ENCODE results near the gene ITSN2.
"Not testable (repeated sequence)": the region's sequence is repeated elsewhere in the genome, so short reads cannot be mapped to it uniquely, and the experiment has no call there.

ITSN2 gene

DNA sequence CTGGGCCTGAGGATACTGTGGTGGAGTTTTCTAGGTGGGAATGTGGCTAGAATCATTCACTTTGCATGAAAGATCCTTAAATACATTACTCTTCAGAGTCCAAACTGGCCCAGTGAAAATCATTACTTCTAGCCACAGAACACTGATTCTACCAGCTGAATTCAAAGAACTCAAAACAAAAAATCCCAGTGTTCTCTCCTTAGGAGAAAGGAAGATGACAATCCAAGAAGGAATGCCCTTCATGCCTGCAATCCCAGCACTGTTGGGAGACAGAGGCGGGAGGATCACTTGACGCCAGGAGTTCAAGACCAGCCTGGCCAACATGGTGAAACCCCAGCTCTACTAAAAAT is 150.3 kb downstream of the ITSN2 start:
- no peak for DNase-seq

DNA sequence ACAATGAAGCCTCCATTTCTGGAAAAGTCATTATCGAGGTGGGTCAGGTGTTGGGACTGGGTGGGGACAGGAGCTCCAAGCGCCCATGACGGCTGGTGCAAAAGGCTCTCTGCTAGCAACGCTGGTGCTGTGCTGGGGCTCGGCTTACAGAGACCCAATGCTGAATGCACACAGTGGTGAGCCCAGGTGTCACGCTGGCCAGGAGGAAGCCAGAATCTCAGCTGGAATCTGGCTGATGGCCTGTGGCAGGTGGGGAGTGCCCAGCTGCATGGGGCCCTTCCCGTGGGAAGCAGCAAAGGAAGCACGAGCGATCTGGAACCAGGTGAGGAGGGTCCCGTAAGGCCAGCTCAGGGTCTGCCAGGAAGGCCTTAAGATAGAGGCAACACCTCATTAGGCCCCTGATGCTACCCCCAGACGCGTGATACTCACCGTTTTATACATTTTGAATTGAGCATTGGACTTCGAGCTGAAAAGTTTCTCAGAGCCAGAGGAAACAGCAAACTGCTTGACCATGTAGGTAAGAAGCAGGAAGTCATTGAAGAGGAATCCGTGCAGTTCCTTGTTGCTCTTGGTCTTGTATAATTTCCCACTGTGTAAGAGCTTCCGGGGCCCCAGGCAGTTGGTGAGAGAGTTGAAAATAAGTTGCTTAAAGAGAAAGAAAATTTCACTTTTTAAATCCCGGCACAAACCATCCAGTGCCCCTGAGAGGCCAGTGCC is 150.8 kb downstream of the ITSN2 start:
- peak in 1 of 2 donors; percentile 4 for DNase-seq

DNA sequence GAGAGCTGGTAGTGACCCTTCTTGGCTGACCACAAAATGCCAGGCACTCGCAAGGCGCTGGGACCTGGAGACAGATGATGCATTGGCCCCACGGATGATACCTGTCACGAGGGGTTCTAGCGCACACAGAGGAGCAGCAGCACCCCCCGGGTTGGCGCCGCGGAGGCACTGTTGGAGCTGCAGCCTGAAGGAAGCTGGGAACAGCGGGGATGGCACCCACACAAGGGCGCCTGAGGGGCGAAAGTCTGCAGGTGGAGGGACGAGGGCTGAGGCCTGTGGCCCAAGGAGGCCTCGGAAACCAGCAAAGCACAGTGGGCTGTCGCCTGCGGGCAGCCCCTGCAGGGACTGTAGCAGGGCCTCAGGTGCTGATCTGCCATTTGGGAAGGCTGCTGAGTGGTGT is 151.8 kb downstream of the ITSN2 start:
- no peak for DNase-seq

DNA sequence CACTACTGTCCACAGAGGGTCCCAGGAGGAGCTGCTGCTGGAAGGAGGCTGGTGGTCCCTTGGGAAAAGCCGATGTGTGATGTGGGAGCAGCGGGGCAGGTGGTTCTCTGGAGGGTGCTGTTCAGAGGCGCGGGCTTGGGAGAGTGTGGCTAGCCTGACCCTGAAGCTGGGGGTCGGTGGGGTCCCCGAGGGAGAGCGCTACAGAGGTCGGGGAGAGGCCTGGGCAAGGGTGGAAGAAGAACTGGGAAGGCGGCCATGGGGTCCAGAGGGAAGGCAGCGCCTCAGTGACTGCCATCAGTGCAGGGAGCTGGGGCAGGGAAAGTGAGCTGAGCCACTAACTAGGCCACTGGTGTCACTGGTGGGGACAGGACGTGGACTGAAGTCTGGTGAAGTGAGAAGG is 153.0 kb downstream of the ITSN2 start:
- no peak for DNase-seq

DNA sequence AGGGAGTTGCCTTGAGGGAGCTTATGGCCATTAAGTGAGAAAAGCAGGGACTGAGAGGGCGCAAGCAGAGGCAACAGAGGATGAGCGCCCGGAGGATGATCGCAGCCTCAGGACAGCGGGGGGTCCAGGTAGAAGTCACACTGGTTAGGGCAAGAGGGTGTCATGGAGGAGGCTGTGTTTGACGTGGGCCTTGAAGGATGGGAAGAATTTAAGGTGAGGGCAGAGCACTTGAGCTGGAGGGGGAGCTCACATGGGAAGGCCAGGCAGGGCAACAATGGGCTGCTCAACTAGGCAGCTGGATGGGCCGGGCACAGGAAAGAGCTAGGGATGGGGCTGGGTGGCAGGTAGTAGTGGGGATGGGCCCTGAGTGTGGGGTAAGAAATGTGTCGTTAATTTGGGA is 153.6 kb downstream of the ITSN2 start:
- no peak for DNase-seq

DNA sequence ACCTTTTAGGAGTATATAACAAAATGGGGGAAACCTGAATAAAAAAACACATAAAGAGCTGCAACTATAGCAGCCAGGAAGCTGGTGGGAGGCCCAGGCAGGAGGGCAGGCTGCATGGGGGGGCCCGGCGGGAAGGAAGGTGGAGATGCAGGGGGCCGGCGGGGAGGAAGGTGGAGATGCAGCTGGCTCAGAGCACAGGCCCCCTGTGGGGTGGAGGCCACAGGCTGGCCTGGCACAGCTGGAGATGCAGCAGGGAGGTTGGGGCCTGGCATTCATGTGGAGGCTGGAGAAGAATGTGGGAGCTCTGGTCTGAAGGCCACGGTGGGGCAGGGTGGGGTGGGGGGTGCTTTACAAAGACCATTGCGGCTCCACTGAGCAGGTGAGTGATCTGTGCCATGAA is 154.1 kb downstream of the ITSN2 start:
- no peak for DNase-seq

DNA sequence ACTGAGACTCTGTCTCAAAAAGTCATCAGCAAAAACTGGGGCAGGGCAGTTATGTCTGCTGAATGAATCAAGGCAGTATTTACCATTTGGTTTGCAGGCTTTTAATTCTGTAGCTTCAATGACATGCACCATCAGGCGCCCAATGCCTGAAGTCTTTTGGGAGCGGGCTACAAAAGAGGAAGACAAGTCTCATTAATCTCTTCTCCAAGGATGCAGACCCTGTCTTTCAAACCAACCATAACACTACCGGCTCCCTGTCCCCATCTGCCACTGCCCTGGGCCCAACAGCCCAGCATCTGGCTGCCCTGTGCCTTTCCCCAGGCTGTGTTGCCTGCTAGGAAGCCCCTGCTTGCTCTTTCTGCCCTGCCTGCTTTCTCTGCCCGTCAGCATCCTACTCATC is 155.2 kb downstream of the ITSN2 start:
- no peak for DNase-seq

DNA sequence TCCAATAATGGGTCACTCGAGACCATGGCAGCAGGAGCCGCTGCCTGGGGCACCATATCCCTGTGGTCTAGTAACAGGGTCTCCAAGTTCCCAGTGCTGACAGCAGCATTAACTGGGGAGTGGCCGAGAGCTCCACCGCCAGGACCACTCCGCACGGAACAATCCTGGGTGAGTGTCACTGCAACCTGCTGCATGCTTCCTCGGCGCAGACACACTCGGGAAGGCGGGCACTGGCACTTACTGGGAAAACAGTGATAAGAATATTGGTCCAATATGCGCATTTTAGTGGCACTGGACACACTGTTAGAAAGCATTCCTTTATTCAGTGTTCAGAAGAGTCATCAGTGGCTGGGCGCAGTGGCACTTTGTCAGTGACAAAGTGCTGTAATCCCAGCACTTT is 155.8 kb downstream of the ITSN2 start:
- DNase-seq = no peak

DNA sequence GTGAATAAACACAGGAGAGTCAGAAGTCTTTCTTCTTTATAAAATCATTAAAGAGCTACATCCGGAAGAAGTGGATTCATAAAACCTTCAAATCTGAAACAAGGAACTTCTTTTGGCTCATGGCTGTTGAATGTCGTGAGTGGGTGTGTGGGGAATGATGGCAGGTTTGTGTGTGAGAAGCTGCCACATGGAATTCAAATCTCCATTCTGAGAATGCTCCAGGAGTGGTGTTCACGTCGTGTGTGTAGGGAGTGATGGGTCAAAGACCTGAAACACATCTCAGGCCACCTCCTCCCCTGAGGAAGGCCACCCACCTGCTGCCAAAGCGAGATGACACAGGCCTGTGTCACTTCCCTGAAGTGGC is 156.6 kb downstream of the ITSN2 start:
- DNase-seq = no peak

DNA sequence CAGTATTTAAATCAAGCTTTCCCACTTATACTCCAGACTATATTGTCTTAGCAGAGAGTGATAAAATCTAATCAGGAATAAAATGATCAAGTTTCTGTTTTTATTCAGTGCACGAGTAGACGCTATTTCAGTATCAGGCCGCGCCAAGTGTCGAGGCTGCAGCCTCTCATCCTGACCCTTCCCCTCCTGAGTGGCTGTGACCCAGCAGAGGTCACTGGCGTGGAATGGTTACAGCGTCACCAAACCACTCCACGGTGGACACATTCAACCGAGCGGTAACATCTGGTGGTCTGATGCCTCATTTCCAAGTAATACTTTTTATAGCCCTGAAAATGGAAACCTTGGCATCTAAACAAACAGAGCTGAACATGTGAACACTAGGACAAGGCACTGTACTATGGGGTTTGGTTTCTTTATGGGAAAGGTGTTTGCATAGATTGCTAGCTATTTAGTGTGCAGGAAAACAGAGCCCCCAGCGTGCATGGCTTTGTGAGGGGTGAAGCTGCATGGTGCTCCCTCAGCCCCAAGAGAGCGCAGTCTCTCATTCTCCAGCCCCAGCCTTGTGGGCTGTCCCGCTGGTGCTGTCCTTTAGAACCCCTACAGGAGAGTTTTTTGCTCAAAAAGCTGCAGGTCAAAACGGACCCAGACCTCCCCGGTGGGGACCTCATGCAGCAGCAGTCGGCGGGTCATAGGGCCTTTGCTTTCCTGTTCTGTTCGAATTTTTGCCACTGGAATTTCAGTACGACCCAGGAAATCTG is 157.1 kb downstream of the ITSN2 start:
- DNase-seq = no peak

DNA sequence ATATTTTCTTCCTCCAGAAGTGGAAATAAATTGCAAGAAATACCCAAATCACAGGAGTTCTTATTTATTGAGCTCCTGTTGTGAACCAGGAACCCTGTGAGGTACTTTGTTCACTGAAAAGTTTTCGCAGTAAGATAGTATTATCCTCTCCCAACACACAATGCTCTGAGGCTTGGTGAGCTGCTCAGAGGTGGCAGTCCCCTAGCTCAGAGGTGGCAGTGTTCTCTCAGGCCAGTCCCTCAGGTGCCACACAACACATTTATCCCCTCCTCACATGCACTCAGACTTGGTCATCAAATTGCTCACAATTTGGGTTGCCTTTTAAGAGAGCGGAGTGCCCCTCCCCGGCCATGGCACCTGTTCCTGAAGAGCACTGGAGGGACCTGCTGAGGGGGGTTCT is 159.5 kb downstream of the ITSN2 start:
- no peak for DNase-seq

DNA sequence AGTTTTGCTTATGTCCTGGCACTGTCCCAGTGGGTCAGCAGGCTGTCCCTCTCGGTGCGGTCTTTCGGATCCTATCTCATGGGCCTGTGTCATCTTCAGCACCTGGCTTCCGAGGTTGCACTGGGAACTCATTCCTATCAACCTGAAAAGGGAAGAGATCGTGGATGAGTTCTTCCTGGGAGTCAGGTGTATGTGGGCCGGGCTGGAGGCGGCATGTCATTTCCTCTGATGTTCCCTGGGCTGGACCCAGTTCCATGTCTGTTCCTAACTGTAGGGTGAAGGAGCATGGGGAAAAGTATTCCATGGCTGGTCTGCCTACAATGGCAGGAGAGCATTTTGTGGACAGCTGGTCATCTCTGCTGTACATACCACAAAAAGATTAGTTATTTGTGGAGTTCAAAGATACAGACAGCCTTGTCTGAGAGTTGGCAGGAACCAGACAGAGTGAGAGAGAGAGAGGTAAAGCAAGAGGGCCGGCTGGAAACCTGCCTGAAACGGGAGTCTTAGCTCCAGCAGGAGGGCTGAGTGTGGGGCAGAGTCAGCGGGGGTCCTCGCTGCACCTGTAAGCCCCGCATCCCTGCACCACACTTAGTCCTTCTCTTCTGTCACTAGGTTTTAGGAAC is 160.3 kb downstream of the ITSN2 start:
- DNase-seq = no peak

DNA sequence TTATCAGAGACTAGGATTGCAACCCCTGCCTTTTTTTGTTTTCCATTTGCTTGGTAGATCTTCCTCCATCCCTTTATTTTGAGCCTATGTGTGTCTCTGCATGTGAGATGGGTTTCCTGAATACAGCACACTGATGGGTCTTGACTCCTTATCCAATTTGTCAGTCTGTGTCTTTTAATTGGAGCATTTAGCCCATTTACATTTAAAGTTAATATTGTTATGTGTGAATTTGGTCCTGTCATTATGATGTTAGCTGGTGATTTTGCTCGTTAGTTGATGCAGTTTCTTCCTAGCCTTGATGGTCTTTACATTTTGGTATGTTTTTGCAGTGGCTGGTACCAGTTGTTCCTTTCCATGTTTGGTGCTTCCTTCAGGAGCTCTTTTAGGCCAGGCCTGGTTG is 163.1 kb downstream of the ITSN2 start:
- not testable (repeated sequence) for DNase-seq

DNA sequence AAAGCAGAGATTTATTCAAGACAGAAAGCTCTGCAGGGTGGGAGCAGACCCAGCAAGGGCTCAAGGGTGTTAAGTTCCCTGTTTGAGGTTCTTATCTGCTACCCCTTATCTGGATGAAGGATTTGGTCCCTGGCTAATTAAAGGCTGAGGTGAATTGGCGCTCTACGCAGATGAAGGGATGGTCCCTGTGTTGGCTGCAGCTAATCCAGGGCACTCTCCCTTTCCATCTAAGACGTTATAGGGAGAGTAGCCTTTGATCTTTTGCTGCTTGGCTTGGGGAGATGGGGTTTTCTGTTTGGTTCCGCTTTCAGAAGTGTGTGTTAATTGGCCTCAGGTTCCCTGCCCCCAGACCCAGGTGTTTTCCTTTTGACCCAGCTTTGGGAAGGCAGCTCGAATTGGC is 168.5 kb downstream of the ITSN2 start:
- no peak for DNase-seq

DNA sequence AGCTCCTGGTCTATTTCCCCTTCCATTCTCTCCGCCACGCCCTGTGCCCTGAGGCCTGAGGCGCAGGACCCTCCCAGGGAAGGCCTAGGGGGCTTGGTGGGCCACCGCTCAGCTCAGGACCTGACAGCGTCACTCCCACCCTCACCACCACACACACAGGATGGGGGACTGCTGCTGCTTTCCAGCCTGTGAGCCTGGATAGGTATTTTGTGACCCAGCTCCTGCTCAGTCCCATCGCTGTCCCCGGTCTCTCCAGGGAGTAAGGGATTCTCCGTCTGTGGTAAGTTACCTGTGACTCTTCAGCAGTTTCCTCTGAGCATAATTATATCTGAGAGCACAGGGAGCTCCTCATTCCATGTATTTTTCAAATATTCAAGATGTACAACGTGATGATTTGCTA is 169.2 kb downstream of the ITSN2 start:
- no peak for DNase-seq

DNA sequence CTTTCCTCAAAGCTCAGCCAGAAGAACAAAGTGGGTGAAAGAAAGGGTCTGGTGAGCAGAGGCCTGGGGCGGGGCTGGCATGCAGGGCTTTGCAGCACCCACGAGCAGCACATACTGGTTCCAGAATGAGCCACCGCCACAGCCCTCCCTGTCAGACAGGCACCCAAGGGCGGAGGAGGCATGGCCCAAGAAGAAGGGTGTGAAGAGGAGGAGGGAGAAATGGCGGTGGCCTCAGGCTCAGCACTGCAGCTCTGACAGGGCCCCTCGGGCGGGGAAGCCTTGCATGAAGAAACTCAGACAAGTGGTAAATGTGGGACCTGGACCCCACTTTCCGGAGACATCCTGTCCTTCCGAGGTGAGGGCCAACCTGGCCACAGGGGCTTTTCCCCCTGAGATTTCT is 169.8 kb downstream of the ITSN2 start:
- DNase-seq = no peak

DNA sequence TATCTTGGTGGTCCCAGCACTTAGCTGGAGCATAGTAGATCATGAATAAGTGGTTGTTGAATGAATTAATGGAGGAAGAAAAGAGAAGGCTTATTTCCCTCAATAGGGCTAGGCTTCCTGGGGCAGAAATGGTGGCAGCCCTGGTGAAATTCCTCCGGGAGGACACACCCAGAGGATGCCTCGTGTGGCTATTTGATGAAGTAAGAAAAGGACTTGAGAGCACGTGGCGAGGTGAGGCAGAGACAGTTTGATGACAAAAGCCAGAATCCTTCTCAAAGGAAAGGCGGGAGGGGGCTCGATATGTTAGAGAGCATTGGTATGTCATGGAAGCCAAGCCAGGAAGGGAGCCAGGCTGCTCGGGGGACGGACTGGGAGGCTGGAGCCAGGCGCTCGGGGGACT is 170.8 kb downstream of the ITSN2 start:
- DNase-seq = no peak

DNA sequence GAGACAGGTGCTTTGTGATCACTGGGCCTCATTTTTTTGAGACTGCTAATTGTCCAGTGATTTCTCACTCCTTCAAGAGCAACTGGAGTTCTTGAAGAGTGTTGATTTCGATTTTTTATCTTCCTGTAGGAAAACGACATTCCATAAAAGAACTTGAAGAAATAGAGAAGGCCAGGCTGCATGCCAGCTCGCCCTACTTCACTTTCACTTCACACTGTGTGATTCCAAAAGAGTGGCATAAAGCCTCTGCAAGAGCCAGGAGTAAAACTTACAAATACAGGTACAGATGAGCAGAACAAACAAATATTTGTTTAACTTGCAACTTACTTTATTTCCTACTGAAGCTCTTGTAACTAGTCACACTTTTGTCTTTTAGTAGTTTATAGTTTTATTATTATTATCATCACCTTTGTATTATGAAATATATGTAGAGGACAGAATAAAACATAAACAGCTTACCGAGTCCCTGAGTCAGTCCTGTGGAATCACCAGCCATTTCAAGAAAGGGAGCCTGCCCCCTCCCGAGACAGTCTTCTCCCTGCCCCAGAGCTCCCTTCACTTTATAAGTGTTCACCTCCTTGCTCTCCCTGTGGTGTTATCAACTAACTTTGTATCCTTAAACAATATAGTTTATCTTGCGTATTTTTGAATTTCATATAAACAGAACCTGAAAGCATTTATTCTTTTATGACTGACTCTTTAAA is 176.8 kb downstream of the ITSN2 start:
- no peak for DNase-seq

DNA sequence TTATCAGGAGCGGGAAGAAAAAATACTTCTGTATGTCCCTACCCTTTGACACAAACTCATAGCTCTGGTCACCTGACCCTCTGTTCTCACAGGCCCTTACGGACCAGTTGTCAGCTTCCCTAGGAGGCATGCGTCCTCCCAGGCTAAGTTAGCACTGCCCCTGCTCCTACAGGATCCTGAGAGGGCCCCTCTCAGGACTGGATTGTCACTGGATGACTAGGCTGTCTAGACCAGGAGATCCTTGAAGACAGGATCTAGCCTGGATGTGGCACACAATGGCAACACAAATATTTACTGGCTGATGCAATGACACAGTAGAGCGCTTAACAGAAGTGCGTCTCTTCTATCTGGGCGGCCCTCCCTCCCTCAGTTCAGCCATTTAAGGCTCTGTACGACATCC is 177.8 kb downstream of the ITSN2 start:
- DNase-seq = no peak

DNA sequence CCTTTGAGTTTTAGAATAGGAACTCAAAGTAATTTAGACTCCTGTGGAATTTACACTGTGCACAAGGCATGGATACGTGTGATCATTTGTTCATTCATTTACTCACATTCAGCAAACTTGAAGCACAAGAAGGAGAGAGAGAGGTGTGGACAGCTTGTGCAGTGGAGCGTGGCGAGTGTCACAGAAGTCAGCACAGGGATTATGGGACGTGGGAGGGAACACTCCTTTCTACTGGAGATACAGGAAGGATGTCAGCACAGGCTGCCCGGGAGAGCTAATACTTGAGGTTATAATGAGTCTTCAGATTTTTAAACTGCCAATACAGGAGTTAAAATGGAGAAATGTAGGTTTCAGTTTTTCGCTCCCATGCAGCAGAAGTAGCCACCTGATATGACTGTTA is 178.5 kb downstream of the ITSN2 start:
- DNase-seq = no peak

DNA sequence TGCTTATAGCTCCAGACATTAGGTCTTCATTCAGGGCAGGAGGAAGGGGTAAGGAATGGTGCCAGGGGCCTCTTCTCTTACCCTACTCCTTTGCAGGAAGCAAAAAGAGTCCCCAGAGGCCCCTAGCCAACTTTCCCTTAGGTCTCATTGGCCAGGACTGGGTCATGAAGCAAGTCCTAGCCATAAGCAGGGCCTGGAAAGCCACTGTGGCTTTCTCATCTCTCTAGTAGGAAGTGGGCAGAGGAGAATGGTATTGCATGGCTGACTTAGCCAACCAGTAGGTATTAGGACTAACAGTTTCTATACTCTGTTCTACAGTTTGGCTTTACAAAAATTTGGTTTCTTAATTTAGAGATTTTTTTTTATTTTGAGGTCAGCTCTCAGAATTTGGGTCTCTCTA is 180.7 kb downstream of the ITSN2 start:
- DNase-seq = no peak

DNA sequence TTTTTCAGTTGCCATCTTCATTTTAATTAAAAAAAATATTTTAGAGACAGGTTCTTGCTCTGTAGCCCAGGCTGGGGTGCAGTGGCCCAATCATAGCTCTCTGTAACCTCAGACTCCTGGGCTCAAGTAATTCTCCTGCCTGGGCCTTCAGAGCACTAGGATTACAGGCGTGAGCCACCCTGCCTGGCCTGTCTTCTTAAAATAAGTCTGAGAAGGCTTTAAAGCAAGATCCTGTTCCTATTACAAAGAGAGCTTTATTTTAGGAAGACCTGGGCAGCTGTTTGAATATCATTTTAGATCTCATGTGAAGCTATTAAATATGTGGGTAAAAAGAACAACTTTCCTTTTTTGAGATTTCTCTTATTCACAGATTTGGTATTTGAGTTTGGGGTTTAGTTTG is 184.0 kb downstream of the ITSN2 start:
- DNase-seq = no peak

DNA sequence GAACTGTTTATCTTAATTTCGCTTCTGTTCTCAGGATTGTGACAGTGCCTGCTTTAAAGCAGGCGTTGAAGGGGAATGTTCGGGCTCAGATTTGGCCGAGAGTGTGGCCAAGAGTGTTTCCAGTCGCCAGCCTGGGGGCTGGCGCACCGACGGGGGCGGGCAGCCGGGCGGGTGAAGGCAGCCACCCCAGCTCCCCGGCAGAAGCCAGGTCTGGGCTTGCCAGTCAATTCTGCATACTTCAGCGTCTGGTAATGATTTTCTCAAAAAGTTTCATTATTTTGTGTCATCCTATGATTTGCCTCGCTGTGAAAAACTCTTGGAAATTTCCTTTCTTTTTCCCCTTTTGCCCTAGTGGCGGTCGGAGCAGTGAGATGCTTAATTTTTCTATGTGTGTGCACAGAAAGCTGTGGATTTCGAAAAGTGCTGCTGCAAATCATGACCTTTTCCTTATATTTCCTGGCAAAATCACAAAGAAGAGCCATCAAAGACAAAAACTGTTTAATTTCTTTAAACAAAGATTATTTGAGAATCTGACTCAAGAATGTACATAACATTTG is 184.6 kb downstream of the ITSN2 start:
- no peak for DNase-seq

DNA sequence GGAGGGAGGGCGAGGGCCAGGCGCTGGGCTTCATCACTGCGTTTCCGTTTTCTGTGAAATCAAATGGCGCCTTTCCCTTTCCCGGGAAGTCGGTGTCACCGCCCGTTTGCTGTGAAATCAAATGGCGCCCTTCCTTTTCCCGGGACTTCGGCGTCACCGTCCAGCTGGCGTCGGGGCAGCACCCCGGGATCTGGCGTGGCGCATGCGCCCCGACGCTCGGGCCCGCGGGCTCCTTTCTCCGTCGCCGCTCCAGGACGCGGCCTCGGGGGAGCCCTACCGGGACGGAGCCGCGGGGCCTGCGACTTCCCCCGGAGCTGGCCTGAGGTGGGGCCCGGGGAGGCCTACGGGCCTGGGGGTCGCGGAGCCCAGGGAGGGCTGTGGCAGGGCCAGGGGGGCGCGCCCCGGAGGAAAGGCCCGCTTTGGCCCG is 185.5 kb downstream of the ITSN2 start, which contains the start of gene FAM228A:
Gene FAM228A, plus strand, starts transcription at position 203 of the 427 bp plus-strand sequence. CDS start 428 bp downstream, outside the sequence.
- DNase-seq = no peak
